CD14-positive monocyte (primary cell): ENCODE data around the gene UBA6. TPM values are rescaled to one million over a fixed set of nuclear protein-coding genes. Genes with fewer than 3 reads are reported as not detected.

Experiments
- DNase-seq, 3 donors: peaks; one replicate each; pipeline ENCODE4 v3.0.0-alpha.2; 2011 to 2022
- H2AFZ ChIP-seq: 2 replicates; pipeline ENCODE4 v1.6.0; 2012; ENCODE audit warnings: mild to moderate bottlenecking, low read depth, low read length, inconsistent platforms; ENCODE audit not compliant: insufficient read depth, poor library complexity, severe bottlenecking
- H3K27ac ChIP-seq, 2 donors: 1 replicate in 1 of 2; 2 replicates in 1 of 2; pipeline ENCODE4 v1.5.1; 2012 to 2013; ENCODE audit warnings: low read length in 2 of 2, control low read depth in 1 of 2, inconsistent platforms in 1 of 2, low read depth in 1 of 2, mild to moderate bottlenecking in 1 of 2
- H3K27me3 ChIP-seq, 2 donors: one replicate each; pipeline versions ENCODE4 v1.6.0 to v1.6.1; 2011 to 2013; ENCODE audit warnings: low read length in 2 of 2; ENCODE audit not compliant: control insufficient read depth in 2 of 2, insufficient read depth in 2 of 2
- H3K36me3 ChIP-seq, 2 donors: replicated peaks in 1 of 2; 1 replicate in 1 of 2; 2 replicates in 1 of 2; pipeline versions ENCODE4 v1.5.1 to v1.6.1; 2012 to 2013; ENCODE audit warnings: low read length in 2 of 2, control low read depth in 1 of 2, inconsistent platforms in 1 of 2, mild to moderate bottlenecking in 1 of 2; ENCODE audit not compliant: insufficient read depth in 2 of 2, control insufficient read depth in 1 of 2
- H3K4me1 ChIP-seq, 2 donors: 1 replicate in 1 of 2; 2 replicates in 1 of 2; pipeline versions ENCODE4 v1.5.1 to v1.6.1; 2012 to 2013; ENCODE audit warnings: low read length in 2 of 2, control low read depth in 1 of 2, inconsistent platforms in 1 of 2, mild to moderate bottlenecking in 1 of 2, moderate library complexity in 1 of 2; ENCODE audit not compliant: insufficient read depth in 2 of 2, control insufficient read depth in 1 of 2
- H3K4me2 ChIP-seq: replicated peaks from 2 replicates; pipeline ENCODE3; 2012; ENCODE audit warnings: low read length, moderate library complexity, mild to moderate bottlenecking; ENCODE audit not compliant: poor library complexity, severe bottlenecking; ENCODE audit errors: extremely low read depth
- H3K4me3 ChIP-seq, 3 experiments: fragments of 200-600 bp in 1 of 3; sonication (generic) in 1 of 3; replicated peaks in 1 of 3; 1 replicate in 2 of 3; 2 replicates in 1 of 3; pipeline ENCODE4 v1.5.1; 2011 to 2013; ENCODE audit warnings: low read length in 3 of 3, mild to moderate bottlenecking in 3 of 3, control low read depth in 2 of 3, low read depth in 2 of 3, inconsistent platforms in 1 of 3, moderate library complexity in 1 of 3
- H3K79me2 ChIP-seq: 2 replicates; pipeline ENCODE4 v1.6.0; 2012; ENCODE audit warnings: mild to moderate bottlenecking, control low read depth, inconsistent platforms, low read length, moderate library complexity; ENCODE audit not compliant: insufficient read depth
- H3K9ac ChIP-seq: 2 replicates; pipeline ENCODE4 v1.6.0; 2017; ENCODE audit warnings: low read length, mild to moderate bottlenecking; ENCODE audit not compliant: insufficient read depth, poor library complexity, severe bottlenecking
- H3K9me3 ChIP-seq, 2 donors: replicated peaks in 1 of 2; 1 replicate in 1 of 2; 2 replicates in 1 of 2; pipeline versions ENCODE4 v1.5.1 to v1.6.1; 2012 to 2013; ENCODE audit warnings: low read length in 2 of 2, control low read depth in 1 of 2; ENCODE audit not compliant: control insufficient read depth in 1 of 2, insufficient read depth in 1 of 2
- H4K20me1 ChIP-seq: 2 replicates; pipeline ENCODE4 v1.6.0; 2012; ENCODE audit warnings: mild to moderate bottlenecking, low read length, control low read depth, moderate library complexity; ENCODE audit not compliant: insufficient read depth
- H3K27ac Mint-ChIP-seq, 7 donors: one replicate each; pipeline ENCODE4 v1.8.0; 2020; ENCODE audit warnings: mild to moderate bottlenecking in 7 of 7, mixed read lengths in 7 of 7, moderate library complexity in 6 of 7, inconsistent platforms in 2 of 7
- H3K27me3 Mint-ChIP-seq, 3 donors: one replicate each; pipeline ENCODE4 v1.8.0; 2021 to 2022; ENCODE audit warnings: low read depth in 3 of 3, mild to moderate bottlenecking in 3 of 3, mixed read lengths in 3 of 3, moderate library complexity in 3 of 3, inconsistent platforms in 1 of 3
- H3K36me3 Mint-ChIP-seq, 2 donors: one replicate each; pipeline ENCODE4 v1.8.0; 2020; ENCODE audit warnings: mixed read lengths in 2 of 2, inconsistent platforms in 1 of 2, mild to moderate bottlenecking in 1 of 2
- H3K4me1 Mint-ChIP-seq: one replicate; pipeline ENCODE4 v1.8.0; 2020; ENCODE audit warnings: mild to moderate bottlenecking, mixed read lengths
- H3K4me3 Mint-ChIP-seq, 2 donors: one replicate each; pipeline ENCODE4 v1.8.0; 2020; ENCODE audit warnings: mild to moderate bottlenecking in 2 of 2, mixed read lengths in 2 of 2, moderate library complexity in 1 of 2
- H3K9me3 Mint-ChIP-seq, 7 donors: one replicate each; pipeline ENCODE4 v1.8.0; 2020 to 2022; ENCODE audit warnings: mixed read lengths in 7 of 7, mild to moderate bottlenecking in 6 of 7, moderate library complexity in 6 of 7, inconsistent platforms in 2 of 7
- CTCF ChIP-seq: fragments of 200-600 bp; IDR thresholded peaks from one replicate; pipeline ENCODE4 v1.8.0; 2022; ENCODE audit warnings: antibody characterized with exemption, mild to moderate bottlenecking
- WGBS: methylation state at CpG from one replicate; pipeline ENCODE4 v1.1.5; 2013; ENCODE audit warnings: missing lambda C conversion rate; ENCODE audit not compliant: insufficient coverage; 5-methylcytosine and 5-hydroxymethylcytosine counted together
- intact Hi-C, 2 donors: fragments of 100-400 bp; cut with micrococcal nuclease; formaldehyde crosslinking; loops; one replicate each; pipeline versions ENCODE4 v1.15.0 to v1.15.1; 2023
- polyA plus RNA-seq, 3 donors: library from polyadenylated mRNA; depleted of rRNA in 1 of 3; unstranded in 2 of 3; stranded (reverse) in 1 of 3; fragments of 300-500 nt in 2 of 3; fragments of >200 nt in 1 of 3; fragmentation: Illumina TruSeq in 2 of 3; gene quantifications; 1 replicate in 2 of 3; 2 replicates in 1 of 3; pipeline ENCODE4 v1.2.3, GENCODE V29; 2012 to 2021

The UBA6 gene
- polyA plus RNA-seq, 3 donors = 8.4 to 22.0 (median 21.0) TPM

- Histone ChIP-seq H3K9me3 (peaks cover 4% of the 10 kb centered on the region in 2 donors), H3K4me3 (no peak overlapping the region), H3K27ac (no peak overlapping the region), H3K9ac (no peak overlapping the region), H3K4me1 (no peaks in the 10 kb centered on the region), H2AFZ (no peak overlapping the region), H3K27me3 (no peaks in the 10 kb centered on the region), H3K36me3 (peaks cover 30 to 43% of the 10 kb centered on the region in 2 donors), H3K4me2 (no peak overlapping the region), H3K79me2 (no peaks in the 10 kb centered on the region), H4K20me1 (no peaks in the 10 kb centered on the region)
- peaks cover 31 to 40% of the 10 kb centered on the region in 2 donors for H3K36me3 Mint-ChIP-seq
- H3K27me3 Mint-ChIP-seq = no peaks in the 10 kb centered on the region
- intact Hi-C loops = no loop called here
- no peaks in the 10 kb centered on the region for H3K4me1 Mint-ChIP-seq
- H3K27ac Mint-ChIP-seq = no peak overlapping the region
- H3K4me3 Mint-ChIP-seq = no peak overlapping the region
- no peak for TF ChIP-seq CTCF
- H3K9me3 Mint-ChIP-seq = peaks cover 4 to 21% (median 14%) of the 10 kb centered on the region in 7 donors
- 100% methylated on average over 2 of the region's 4 CpGs for WGBS
- DNase-seq = no peak
These were observed 86.8 kb downstream of the UBA6 start for GRCh38 chr4:67614186-67614585.

DNA sequence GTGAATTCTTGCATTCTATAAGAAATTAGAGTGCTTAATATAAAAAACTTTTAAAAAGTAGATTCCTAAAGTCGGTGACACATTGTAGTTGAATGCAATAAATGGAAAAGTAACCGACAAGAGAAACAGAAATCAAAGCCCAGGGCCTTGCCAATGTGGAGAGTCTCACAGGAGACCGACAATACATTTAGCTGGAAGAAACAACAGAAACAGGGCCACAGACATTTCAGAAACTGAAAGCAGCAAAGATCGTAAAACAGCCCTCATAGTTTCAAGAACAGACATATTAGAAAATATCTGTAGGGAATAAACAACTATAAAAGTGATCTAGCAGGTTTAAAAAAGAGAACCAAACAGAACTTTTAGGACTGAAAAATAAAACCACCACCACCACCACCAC is 92.9 kb downstream of the UBA6 start:
- Mint-ChIP-seq H3K27ac (no peak overlapping the region), H3K27me3 (no peaks in the 10 kb centered on the region), H3K4me3 (no peak overlapping the region), H3K36me3 (peaks cover 0 to 2% of the 10 kb centered on the region in 2 donors), H3K4me1 (no peaks in the 10 kb centered on the region), H3K9me3 (peaks cover 2 to 13% (median 7%) of the 10 kb centered on the region in 7 donors)
- DNase-seq = no peak
- H2AFZ ChIP-seq = no peak overlapping the region
- H3K4me2 ChIP-seq = no peak overlapping the region
- H3K79me2 ChIP-seq = no peaks in the 10 kb centered on the region
- H3K27ac ChIP-seq = no peak overlapping the region
- no peaks in the 10 kb centered on the region for H3K27me3 ChIP-seq
- H3K4me1 ChIP-seq = no peaks in the 10 kb centered on the region
- no peak for TF ChIP-seq CTCF
- intact Hi-C loops = no loop called here
- no peaks in the 10 kb centered on the region for H4K20me1 ChIP-seq
- no peaks in the 10 kb centered on the region for H3K36me3 ChIP-seq
- peaks cover 4% of the 10 kb centered on the region in 2 donors for H3K9me3 ChIP-seq
- H3K9ac ChIP-seq = no peak overlapping the region
- 85% methylated on average over 2 of the region's 4 CpGs for WGBS
- no peak overlapping the region for H3K4me3 ChIP-seq
